ENCODE results near the gene CSTF2.
"Not testable (repeated sequence)": the region's sequence is repeated elsewhere in the genome, so short reads cannot be mapped to it uniquely, and the experiment has no call there.

CSTF2 gene, protein sequence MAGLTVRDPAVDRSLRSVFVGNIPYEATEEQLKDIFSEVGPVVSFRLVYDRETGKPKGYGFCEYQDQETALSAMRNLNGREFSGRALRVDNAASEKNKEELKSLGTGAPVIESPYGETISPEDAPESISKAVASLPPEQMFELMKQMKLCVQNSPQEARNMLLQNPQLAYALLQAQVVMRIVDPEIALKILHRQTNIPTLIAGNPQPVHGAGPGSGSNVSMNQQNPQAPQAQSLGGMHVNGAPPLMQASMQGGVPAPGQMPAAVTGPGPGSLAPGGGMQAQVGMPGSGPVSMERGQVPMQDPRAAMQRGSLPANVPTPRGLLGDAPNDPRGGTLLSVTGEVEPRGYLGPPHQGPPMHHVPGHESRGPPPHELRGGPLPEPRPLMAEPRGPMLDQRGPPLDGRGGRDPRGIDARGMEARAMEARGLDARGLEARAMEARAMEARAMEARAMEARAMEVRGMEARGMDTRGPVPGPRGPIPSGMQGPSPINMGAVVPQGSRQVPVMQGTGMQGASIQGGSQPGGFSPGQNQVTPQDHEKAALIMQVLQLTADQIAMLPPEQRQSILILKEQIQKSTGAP

DNA sequence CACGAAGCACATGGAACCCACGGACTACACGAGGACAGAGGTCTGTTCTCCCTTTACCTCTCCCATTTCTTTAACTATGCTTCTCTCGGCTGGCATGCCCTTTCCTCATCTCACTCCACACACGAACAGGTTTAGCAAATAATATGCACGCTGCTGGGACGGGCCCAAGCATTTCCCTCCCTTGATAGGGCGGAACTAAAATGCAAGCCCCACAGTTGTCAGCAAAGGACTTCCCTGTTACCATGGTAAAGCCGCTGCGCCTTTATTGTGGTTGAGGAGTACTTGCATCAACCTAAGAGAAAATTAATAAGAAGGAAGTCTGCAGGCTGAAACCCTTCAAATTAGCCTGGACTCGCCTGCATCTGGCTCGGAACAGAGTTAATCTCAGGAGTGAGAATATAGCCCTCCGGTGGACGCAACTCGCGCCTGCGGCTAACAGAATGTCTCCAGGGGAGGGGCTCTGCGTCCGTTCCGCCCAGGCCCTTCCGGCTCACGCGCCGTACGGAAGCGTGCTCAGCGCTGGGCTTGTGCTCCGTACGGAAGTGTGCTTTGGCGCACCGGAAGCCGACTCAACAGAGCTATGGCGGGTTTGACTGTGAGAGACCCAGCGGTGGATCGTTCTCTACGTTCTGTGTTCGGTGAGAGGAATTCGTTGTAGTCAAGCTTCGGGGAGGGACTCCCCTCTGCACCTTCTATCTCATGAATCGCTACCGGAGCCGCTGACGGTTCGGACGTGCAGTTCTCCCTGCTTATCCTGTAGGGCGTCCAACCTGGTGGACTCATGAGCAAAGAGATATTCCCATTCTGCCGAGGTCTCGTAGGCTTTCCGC is at the start of gene CSTF2:
CSTF2 (plus strand) TSS at position 555 of the 830 bp plus-strand sequence; CDS start at position 581, 26 bp downstream.
- ChIA-PET CTCF (no interaction called here), POLR2A (interaction anchor here (0.5 to 1.3 kb wide), 10 partner anchors 10 to 342 kb away, joined by 3 to 5 read pairs (median 3); no protein-coding TSS in a partner anchor)
- peak; percentile 91 for DNase-seq (ENCODE audit: extremely low spot score)
- peak; percentile 99 for TF ChIP-seq L3MBTL2 (conservative IDR thresholded peaks at IDR 0.05)
- TF ChIP-seq ELF4 (IDR thresholded peaks at IDR 0.05): peak; percentile 46; the same call in 1 of the 2 replicates
- no peak for TF ChIP-seq NFRKB (IDR thresholded peaks at IDR 0.05)

DNA sequence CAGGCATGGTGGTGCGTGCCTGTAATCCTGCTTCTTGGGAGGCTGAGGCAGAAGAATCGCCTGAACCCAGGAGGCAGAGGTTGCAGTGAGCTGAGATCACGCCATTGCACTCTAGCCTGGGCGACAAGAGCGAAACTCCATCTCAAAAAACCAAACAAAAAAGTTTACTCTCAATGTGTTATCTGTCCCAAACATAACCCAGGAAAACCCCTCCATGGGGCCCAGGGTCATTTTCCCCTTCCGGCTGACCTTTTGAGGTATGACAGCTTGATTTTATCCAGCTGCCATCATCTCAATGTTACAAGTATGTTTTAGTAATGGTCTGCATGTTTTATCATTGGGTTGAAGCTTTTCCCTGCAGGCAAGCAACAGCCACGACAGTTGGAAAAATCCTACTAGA is 23.8 kb upstream of the CSTF2 start:
- POLR2A ChIA-PET; DNase-seq (ENCODE audit: extremely low spot score); CTCF ChIA-PET: not testable (repeated sequence)

DNA sequence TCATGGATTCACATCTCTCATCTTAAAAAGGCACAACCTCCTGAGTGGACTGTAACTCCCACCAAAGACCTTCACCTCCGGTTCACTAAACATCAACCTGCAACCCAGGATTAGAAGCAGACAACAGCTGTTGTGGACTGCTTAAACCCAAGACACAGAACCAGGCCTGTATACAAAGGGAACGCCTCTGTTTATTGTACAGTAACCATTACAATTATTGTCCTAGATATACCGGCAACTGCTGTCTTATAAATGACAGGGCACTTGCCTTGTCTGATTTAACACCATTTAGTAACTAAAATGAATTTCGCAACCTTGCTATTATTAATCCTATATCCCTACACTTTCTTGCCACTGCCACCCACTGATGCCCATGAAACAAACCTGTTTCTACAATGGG is 22.8 kb upstream of the CSTF2 start:
- ChIA-PET CTCF (interaction anchor here (1.4 kb wide), 1 partner anchor 29 kb away, joined by 4 read pairs; no protein-coding TSS in a partner anchor), POLR2A (no interaction called here)
- DNase-seq (ENCODE audit: extremely low spot score): no peak
- TF ChIP-seq NFRKB (IDR thresholded peaks at IDR 0.05) (no peak), L3MBTL2 (conservative IDR thresholded peaks at IDR 0.05) (no peak), BHLHE40 (IDR thresholded peaks at IDR 0.05; ENCODE audit: borderline replicate concordance) (no peak), SUZ12 (IDR thresholded peaks at IDR 0.05) (no peak)

DNA sequence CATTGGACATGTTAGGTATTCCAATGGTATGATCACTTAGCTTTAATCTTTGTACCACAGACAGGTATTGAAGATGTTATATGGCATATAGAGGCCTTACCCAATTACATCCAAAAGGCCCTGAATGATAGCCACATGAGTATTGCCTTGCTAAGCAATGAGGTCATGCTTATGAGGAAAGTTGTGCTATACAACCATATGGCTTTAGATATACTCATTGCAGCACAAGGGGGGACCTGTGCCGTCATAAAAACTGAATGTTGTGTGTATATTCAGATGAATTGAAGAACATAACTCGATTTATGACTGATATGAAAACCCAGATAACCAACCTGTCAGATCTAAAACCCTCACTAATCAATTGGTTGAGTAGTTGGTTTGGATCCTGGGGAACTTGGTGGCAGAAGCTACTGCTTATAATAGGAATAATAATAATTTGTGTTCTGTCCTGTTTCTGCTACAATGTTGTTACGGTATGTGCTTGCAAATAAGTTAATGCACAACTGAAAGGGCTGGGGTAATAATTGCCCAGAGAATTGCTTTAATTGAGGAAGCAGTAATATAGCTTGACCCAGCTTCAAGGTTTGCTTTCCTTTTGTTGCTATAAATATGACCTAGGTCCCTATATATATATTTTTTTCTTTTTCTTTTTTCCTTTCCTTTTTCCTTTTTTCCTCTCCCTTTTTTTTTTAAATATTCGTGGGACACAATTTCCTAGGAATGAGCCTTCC is 21.5 kb upstream of the CSTF2 start:
- ChIA-PET POLR2A (no interaction called here), CTCF (interaction anchor here (1.0 to 1.4 kb wide), 2 partner anchors 30 to 128 kb away, joined by 4 read pairs; no protein-coding TSS in a partner anchor)
- no peak for DNase-seq (ENCODE audit: extremely low spot score)
- TF ChIP-seq SUZ12 (IDR thresholded peaks at IDR 0.05) (no peak), CTBP1 (IDR thresholded peaks at IDR 0.05; ENCODE audit: borderline replicate concordance) (no peak), ARNT (IDR thresholded peaks at IDR 0.05) (no peak), LEF1 (IDR thresholded peaks at IDR 0.05; ENCODE audit: borderline replicate concordance) (no peak), HDGF (IDR thresholded peaks at IDR 0.05; ENCODE audit: borderline replicate concordance) (no peak), FOXA1 (IDR thresholded peaks at IDR 0.05) (no peak), FOXM1 (IDR thresholded peaks at IDR 0.05; ENCODE audit: borderline replicate concordance) (no peak), NFRKB (IDR thresholded peaks at IDR 0.05) (no peak), SP1 (IDR thresholded peaks at IDR 0.05) (no peak), FOXK2 (IDR thresholded peaks at IDR 0.05) (no peak), ELF4 (IDR thresholded peaks at IDR 0.05) (no peak), L3MBTL2 (conservative IDR thresholded peaks at IDR 0.05) (no peak), BHLHE40 (IDR thresholded peaks at IDR 0.05; ENCODE audit: borderline replicate concordance) (no peak), TARDBP (IDR thresholded peaks at IDR 0.05) (no peak), PKNOX1 (IDR thresholded peaks at IDR 0.05) (no peak), ZNF384 (IDR thresholded peaks at IDR 0.05) (no peak)

- TF ChIP-seq SUZ12 (IDR thresholded peaks at IDR 0.05): no peak
- no peak for TF ChIP-seq HDGF (IDR thresholded peaks at IDR 0.05; ENCODE audit: borderline replicate concordance)
- no peak for TF ChIP-seq ZNF384 (IDR thresholded peaks at IDR 0.05)
- no peak for TF ChIP-seq LEF1 (IDR thresholded peaks at IDR 0.05; ENCODE audit: borderline replicate concordance)
- TF ChIP-seq FOXA1 (IDR thresholded peaks at IDR 0.05): no peak
- TF ChIP-seq L3MBTL2 (conservative IDR thresholded peaks at IDR 0.05): no peak
- no peak for DNase-seq (ENCODE audit: extremely low spot score)
- POLR2A ChIA-PET: interaction anchor here (1.5 kb wide), 1 partner anchor 17 kb away, joined by 4 read pairs; the partner anchor contains the start of gene CSTF2
- CTCF ChIA-PET: no interaction called here
Observed at GRCh38 chrX:100802843-100803242, 17.3 kb upstream of the CSTF2 start.

GRCh38 chrX:100804780-100805179 is 15.4 kb upstream of the CSTF2 start:
- ChIA-PET POLR2A (no interaction called here), CTCF (no interaction called here)
- no peak for DNase-seq (ENCODE audit: extremely low spot score)
- TF ChIP-seq FOXM1 (IDR thresholded peaks at IDR 0.05; ENCODE audit: borderline replicate concordance) (no peak), FOXK2 (IDR thresholded peaks at IDR 0.05) (no peak), ELF4 (IDR thresholded peaks at IDR 0.05) (no peak), CTBP1 (IDR thresholded peaks at IDR 0.05; ENCODE audit: borderline replicate concordance) (no peak)

DNA sequence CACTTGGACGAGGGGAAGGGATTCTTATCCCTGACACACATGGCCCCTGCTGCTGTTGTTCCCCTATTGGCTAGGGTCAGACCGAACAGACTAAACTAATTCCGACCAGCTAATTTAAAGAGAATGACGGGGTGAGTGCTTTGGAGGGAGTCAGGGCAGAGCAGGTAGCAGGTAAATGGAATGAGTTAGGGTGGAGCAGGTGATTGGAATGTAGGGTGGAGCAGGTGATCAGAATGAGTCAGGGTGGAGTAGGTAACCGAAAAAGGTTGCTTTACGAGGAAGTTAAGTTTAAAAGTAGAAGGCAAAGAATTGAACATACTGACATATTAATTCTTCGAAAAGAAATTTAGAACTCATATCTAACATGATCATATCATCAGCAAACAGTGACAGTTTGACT is 11.9 kb upstream of the CSTF2 start:
- POLR2A ChIA-PET; DNase-seq (ENCODE audit: extremely low spot score): not testable (repeated sequence)
- CTCF ChIA-PET: interaction anchor here (0.6 kb wide), 1 partner anchor 1722 kb away, joined by 3 read pairs; no protein-coding TSS in a partner anchor

Data from HEK293T (cell line).